HG02642 (cell line): ENCODE measurements around the gene DZIP1L.

Source experiments
- ATAC-seq: cut with Tn5 transposase; IDR thresholded peaks from one replicate; pipeline ENCODE4 v1.9.1; 2021; ENCODE audit warnings: mild to moderate bottlenecking; ENCODE audit not compliant: unreplicated experiment, poor library complexity

Gene DZIP1L

DNA sequence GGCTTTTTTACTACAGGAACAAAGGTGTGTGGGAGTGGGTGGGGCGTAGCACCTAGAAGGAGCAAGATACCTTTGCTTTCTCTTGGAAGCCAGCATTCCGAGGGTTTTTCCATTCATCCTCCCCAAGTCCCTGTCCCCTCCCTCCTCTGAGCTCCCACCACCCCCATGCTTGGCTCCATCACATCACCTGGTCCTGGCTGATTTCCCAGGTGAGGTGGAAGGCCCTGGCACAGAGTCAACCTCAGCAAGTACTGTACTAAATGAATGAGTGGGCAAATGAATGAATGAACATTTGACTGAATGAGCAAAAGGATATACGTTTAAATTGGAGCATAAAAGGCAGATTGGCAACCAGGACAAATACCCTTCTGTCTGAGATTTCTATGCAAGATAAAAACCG, 45.4 kb downstream of the DZIP1L start:
- no peak for ATAC-seq

DNA sequence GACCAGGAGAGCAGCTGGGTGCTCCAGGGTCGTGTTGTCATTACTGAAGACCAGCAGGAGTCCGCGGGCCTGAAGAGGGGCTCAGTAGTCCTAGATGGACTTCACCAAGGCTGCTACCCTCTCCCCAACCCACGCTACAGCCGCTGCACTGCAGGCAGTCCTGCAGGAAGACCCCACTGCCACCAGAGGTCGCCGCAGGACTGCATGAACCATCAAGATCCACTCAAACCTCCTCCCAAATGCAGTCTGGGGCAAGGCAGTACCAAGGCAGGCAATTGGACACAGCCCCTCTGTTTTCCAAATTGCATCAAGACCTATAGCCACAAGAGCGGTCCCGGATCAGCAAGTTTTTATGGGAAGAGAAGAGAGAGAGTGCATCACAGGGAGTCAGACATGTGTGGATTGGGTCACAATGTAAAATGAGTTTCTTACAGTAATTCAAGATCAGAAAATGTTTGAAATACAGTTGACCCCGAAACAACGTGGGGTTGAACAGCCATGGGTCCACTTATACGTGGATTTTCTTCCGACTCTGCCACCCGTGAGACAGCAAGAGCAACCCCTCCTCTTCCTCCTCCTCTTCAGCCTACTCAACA, 46.7 kb downstream of the DZIP1L start:
- ATAC-seq: peak; percentile 75

DNA sequence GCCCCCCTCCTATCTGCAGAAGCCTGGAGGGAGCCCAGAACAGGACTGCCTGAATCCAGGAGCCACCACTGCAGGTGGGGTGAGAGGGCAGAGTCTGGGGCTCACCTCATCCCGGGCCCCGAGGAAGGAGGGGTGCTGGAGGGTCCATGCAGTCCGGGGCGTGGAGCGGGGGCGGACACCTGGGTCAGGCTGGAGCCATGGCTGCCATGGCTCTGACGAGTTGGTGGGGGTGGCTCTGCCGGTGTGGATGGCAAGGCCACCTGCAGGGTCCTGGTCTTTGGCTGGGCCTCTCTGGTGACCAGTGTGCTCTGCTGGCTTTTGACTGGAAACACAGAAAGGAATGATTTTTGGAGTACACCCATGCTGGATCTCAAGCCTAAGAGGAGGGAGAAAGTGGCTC, 47.4 kb downstream of the DZIP1L start:
- no peak for ATAC-seq

DNA sequence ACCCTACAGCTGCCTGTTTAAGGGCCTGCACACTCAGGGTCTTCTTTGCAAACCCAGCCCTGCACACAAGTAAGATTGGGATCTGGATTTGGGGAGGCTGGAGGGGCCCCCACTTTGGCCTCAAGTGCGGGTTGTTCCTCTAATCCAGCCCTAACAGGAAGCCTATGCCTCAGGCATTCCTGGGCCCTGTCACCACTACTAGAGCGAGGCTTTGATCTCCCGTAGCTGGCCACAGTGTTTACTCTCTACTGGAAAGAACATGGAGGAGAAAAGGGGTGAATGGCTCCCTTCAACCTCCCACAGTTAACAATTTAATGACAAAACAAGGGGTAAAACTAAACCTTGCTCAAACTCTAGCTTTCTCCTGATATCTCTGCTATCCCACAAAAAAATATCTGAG, 48.4 kb downstream of the DZIP1L start:
- no peak for ATAC-seq

DNA sequence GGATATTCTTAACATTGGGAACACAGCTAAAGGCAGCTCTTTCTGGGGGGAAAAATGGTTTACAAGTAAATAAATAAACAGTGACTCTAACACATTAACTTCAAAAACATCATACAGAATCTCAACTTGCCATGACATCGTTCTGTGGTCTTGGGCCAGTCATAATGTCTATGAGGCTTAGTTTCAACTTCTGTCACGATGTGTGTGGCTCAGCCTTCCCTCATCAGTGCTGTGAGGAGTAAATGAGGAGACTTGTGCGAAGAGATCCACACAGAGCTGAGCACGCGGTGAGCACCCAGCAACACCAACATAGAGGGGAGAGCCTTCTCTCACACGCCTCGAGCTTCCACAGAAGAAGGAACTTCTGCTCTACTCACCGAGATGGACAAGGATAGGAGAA, 49.0 kb downstream of the DZIP1L start:
- ATAC-seq: peak; percentile 83

DNA sequence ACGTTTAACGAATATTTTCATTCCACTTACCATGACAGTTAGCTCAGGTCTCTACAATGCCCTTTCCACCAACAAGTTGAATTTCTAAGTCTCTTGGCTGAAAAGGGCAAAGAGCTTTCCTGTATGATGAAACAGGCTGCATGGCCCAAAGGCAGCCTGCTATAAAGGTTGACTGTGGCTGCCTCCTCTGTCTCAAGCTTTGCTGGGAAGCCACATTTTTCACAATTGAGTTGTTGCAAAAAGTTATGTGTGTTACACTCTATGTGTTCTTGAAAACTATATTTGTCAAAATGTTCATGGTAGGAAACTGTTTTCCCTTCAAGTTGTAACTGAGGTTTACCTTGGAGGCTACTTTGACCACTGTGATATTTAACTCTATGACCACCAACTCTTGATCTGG, 49.5 kb downstream of the DZIP1L start:
- ATAC-seq: no peak

DNA sequence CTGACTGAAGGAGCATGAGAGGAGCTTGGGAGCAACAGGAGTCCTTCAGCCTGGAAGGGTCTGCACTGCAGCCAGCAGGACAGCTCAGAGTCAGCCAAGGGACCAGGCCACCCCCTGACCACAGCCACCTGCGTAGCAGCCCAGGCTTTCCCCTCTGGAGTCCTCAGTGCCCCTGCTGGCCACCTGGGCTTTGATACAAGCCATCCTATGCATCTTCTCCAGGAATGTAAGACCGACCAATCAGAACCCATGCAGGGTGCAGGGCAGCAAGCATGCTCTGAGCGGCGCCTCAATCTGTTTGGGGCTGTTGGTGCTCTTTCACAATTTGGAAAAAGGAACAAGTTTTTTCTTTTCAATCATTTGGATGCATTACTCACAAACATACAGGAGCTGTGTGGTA, 52.0 kb downstream of the DZIP1L start:
- no peak for ATAC-seq

DNA sequence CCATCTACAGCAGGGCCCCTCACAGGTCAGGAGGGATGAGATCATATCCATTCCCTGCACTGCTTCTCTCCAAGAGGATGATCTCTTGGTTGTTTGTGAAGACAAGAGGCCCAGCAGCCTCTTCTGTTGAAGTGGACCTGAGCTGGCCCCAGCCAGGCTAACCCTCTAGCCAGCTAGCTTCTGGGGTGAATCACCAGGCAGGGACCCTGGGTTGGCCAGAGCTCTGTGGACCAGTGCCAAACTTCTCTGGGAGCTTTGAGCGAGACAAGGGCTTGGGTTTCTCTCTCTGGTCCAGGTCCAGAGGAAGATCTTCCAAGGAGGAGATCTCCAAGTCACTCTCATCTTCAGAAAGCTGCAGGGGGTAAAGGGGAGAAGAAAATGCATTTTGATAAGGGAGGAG, 52.8 kb downstream of the DZIP1L start:
- no peak for ATAC-seq

DNA sequence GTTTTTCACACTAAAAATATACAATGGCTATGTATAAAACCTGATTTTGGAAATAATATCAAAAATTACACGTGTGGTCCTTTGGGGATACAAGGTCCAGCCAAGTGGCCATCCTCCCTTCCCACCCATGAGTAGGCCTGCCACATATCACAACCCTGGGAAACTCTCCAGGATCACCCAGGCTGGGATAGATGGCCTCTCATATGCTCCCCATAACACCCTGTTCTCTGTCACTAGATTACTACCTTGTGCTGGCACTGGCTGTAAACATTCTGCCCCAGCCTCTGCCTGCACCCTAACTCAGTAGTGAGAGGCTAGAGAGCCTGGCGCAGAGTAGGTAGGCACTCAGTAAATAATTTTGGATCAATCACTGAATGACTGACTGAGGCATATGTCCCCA, 53.4 kb downstream of the DZIP1L start:
- ATAC-seq: no peak

DNA sequence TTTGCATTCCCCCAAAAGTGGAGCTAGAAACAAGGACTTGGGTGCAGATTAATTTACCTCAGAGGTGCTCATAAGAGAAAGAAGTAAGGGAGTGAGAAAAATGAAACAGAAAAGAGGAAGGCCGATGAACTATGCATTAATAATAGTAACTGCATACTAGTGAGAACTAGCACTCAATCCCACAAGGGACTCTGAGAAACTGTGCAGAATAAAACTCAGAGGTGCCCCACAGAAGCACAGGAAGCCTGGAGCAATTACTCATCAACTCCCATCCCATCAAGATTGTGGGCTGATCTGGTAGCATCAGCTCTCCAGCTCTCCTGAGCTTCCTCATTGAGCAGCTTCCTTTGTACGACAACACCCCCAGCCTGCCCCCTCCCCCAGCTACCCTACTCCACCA, 54.6 kb downstream of the DZIP1L start:
- ATAC-seq: peak; percentile 58

DNA sequence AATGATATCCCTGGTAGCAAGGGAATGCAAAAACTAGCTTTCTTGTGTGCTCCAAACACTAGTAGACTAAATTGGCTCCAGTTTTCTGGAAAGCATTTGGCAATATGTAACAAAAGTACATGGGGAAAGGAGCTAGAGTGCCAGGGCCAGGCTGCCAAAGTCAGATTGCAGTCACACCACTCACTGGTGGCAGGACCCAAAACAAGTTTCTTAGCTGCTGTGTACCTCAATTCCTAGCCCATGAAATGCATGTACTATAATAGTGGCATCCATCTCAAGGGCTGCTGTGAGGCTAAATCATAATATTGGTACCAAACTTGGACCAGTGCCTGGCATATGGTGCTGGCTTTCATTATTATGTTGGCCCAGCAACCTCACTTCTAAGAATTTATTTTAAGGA, 56.1 kb downstream of the DZIP1L start:
- ATAC-seq: no peak

DNA sequence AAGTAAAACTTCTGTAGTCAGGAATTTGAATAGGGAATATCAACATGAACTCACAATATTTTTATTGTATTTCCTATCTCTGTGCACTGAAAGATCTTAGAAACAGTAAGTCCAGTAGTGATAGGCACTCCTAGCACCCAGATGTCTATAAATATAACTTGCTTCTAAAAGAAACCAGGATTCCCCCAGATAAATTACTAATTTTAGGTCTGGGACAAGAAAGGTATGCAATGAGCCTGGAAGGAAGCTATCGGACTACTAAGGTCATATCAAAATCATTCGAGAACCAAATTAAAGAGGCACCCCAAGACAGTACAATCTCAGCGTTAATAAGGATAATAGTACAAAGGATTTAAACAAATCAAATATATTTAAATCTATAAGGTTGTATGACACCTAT, 58.0 kb downstream of the DZIP1L start:
- no peak for ATAC-seq

DNA sequence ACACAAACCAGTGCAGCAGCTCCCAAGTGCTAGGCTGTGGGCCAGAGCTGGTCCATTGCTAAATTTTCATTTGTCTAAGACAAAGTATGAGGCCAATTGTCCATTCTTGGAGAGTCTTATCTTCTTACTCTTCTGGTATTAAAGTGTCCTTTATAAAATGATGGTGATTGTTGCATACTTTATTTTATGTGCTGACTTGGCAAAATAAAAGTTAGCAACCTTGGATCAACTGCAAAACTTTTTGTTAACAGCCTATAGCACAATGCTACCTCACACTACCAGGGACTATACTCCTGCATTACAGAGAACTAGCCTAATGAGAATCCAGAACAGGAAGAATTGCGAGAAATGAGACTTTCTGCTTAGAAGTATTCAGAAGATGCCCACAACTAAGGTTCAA, 61.4 kb downstream of the DZIP1L start:
- no peak for ATAC-seq

DNA sequence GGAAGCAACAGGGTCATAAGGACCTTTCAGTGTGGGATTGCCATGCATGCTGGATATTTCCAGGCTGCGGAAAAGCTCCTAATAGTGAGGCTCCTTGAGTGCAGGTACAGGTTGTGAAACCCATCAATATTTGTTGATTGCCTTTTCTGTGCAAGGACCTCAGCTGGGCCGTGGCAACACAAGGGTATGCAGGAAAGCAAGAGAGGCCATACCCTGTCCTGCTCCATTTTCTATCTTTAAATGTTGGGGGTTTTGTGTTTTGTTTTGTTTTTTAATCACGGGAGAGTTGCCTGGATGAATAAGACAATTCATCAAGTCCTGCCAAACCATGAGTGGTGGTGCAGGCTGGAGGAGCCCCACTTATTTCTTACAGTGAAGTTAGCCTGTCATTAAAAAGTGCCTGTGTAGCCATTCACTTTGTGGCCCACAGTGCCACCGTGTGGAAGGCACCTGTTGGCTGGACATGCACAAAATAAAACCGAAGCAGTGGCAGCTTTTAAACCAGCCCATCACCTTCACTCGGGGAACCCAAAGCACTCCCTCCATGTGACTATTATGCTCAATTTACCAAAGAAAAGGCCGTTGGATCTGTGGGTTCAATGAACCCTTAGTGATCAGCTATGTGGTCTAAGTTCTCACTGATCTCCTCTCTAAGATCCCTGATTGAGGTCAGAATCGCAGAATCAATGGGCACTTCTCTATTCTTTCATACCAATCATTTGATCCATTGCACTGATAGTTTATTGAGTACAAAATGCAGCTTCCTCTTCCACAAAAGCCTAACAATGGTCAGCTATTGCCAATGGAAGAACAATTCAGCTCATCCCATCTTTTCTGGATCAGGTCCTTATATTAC, 63.2 kb downstream of the DZIP1L start:
- ATAC-seq: peak; percentile 85

DNA sequence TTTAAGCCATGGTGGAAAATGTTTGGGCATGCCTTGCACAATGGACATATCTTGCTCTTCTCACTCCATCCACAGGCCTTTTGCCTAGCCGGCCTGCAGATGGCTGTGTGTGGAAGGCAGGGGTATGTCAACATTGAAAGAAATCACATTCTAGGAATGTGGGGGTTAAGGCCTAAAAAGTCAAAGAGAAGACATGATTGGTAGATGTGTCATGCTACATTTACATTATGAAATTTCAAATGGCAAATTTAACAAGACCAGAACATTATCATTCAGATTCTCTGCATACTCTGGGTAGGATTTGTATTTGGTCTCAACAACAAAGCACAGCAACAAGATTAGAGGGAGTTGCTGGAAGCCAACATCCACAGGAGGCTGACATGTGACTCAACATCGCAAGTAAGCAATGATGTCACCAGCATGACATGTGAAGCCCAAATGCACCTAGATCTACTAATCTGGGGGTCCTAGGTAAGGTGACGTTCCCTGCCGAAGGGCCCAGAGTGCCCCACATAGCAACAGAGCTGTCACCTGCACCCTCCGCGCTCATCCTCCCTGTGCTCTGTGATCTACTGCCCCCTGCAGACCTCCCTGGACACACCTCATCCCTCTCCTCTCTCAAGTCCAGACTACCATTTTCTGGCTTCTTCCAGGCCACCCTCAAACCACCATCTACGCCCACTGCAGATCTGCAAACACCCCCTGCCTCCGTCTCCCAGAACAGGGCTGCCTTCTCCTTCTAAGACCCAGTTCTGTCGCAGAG, 66.1 kb downstream of the DZIP1L start:
- ATAC-seq: no peak

DNA sequence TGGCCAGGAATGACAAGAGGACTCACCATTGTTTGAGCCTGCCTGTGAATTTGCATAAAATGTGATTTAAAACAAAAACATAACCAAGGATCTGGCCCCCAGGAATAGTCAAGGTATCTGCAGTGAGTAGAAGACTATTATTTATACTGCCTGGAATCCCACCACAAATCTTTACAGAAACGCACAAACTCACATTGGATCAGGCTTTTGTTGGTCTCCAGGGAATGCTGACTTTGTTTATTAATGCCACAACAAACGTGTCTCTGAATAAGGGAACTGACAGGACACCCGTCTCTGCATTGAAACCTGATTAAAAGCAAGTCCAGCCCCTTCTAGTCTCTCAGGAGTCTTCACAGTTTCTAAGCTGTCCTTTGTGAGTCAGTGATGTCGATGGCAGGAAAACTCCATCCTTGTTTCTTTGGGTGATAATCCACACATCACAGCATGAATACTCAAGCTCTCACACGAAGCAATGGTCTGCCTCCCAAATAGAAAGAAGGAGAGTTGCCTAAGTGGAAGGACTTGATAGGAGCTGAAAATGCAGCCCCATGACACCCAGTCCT, 67.7 kb downstream of the DZIP1L start:
- ATAC-seq: no peak

DNA sequence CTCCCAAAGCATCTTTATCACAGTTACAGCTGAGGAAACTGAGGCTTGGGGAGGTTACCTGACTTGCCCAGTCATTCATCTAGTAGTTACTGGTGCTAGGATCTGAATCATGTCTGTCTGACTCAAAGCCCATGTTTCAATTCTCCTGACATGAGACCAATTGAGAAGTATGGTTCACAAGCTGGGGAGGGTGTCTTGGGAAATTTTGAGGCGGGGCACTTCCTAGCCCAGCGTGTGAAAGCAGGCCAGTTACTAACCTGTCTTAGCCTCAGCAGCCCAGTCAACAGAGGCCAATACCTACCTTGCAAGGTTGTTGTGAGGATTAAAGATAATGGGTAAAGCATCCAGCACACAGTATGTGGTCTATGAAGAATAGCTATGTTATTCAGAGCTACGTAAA, 68.5 kb downstream of the DZIP1L start:
- ATAC-seq: peak; percentile 73

DNA sequence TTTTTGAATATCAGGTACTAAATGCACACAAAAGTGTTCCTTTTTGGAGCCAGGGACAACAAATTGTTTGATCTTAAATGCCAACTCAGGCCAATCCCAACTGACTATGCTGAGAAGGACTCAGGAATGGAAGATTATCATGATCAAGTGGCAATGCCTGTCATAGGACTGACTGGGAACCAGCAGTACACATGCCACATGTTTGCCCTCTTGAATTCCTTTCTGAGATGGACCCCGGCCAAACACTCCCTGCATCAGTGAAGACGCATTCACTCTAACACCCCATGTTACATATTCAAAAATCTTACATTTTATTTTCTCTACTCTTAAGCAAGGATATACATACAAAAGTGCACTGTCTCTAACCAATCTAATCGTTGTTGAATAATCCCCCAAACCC, 69.3 kb downstream of the DZIP1L start:
- no peak for ATAC-seq

DNA sequence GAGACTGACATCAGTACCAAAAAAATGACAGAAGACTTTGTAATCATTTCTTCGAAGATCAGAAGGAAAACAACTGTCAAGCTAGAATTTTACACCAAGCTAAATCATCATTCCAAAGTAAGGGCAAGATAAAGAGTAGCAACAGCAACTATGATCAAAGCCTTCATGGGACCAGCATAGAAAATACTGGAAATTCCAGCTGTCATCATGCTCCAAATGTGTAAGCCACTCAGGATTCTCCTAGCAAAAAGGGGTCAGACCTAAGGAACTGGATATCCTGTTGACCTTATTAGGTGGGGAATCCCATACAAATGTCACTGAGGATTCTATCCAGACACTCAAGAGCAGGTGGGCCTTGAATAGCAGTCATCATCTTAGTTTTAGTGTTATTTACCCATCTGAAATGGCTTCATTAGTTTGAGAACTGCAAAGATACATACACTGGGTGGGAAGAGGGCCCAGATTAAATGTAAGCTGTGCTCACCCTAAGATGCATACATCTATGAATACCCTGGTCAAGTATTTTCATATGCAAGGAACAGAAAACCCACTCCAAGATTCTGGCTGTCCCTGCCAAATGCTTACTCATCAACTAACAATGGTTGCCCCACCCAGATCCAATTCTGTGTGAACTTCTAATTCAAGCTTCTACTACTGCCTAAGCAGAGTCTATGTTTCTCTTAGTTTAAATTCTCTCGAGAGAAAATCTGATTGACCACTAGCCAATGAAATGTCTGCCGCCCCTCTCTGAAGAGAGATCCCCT, 72.0 kb downstream of the DZIP1L start:
- no peak for ATAC-seq

DNA sequence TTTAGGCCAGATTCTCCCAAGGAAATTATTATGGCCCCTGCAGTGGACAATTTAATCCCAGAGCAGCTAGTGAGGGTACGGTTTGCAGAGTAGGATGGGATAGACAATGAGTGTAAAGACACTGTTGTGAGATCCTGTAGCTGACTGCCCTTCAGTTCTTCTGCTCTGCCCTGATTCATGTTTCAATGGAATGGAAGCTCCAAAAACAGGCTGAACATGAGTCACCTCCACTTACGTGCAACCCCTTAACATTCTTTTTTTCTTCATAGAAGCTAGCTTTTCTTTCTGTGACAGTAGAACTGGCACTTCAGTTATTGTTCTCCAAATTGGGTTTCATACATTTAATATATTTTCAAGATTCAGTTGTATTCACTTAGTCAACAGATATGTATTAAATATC, 73.4 kb downstream of the DZIP1L start:
- ATAC-seq: no peak
